NCI-H748 treated with DMSO at 0.1 percent for 48 hours (cell line): ENCODE results near the gene ZDHHC6.
"Not testable (repeated sequence)": the region's sequence is repeated elsewhere in the genome, so short reads cannot be mapped to it uniquely, and the experiment has no call there.

Experiments
- DNase-seq: peaks from one replicate; lab custom pipeline; 2025; lab: John Stamatoyannopoulos, UW

Gene ZDHHC6

GRCh38 chr10:112446055-112446854 is 459 bp downstream of the ZDHHC6 start:
- DNase-seq = no peak

- DNase-seq = no peak
Measured at GRCh38 chr10:112442063-112442462, 4.7 kb downstream of the ZDHHC6 start.

- no peak for DNase-seq
Measured at GRCh38 chr10:112441520-112441919, 5.2 kb downstream of the ZDHHC6 start.

- no peak for DNase-seq
Measured at GRCh38 chr10:112438356-112438755, 8.4 kb downstream of the ZDHHC6 start.

GRCh38 chr10:112434988-112435619 is 11.6 kb downstream of the ZDHHC6 start:
- DNase-seq = no peak

GRCh38 chr10:112433136-112433535 is 13.6 kb downstream of the ZDHHC6 start:
- no peak for DNase-seq

- DNase-seq = no peak
Measured at GRCh38 chr10:112429654-112430230, 17.0 kb downstream of the ZDHHC6 start.

GRCh38 chr10:112429147-112429546 is 17.6 kb downstream of the ZDHHC6 start:
- DNase-seq = no peak

- DNase-seq = no peak
Measured at GRCh38 chr10:112426111-112426510, 20.6 kb downstream of the ZDHHC6 start.

GRCh38 chr10:112424651-112425050 is 22.1 kb downstream of the ZDHHC6 start:
- no peak for DNase-seq

- no peak for DNase-seq
Measured at GRCh38 chr10:112421731-112422130, 25.0 kb downstream of the ZDHHC6 start.

- DNase-seq = no peak
Measured at GRCh38 chr10:112412696-112413095, 34.0 kb downstream of the ZDHHC6 start.

GRCh38 chr10:112409755-112410154 is 37.0 kb downstream of the ZDHHC6 start:
- no peak for DNase-seq

- DNase-seq = no peak
Measured at GRCh38 chr10:112409299-112409698, 37.4 kb downstream of the ZDHHC6 start.

GRCh38 chr10:112407696-112408095 is 39.0 kb downstream of the ZDHHC6 start:
- no peak for DNase-seq

GRCh38 chr10:112406806-112407205 is 39.9 kb downstream of the ZDHHC6 start:
- DNase-seq = not testable (repeated sequence)

GRCh38 chr10:112404617-112405016 is 42.1 kb downstream of the ZDHHC6 start:
- DNase-seq = no peak

- DNase-seq = no peak
Measured at GRCh38 chr10:112402917-112403316, 43.8 kb downstream of the ZDHHC6 start.

GRCh38 chr10:112397592-112397991 is 49.1 kb downstream of the ZDHHC6 start:
- no peak for DNase-seq

GRCh38 chr10:112395809-112396530 is 50.7 kb downstream of the ZDHHC6 start:
- no peak for DNase-seq

- DNase-seq = no peak
Measured at GRCh38 chr10:112394475-112394875, 52.2 kb downstream of the ZDHHC6 start.

- DNase-seq = no peak
Measured at GRCh38 chr10:112393827-112394226, 52.9 kb downstream of the ZDHHC6 start.

GRCh38 chr10:112393341-112393740 is 53.4 kb downstream of the ZDHHC6 start:
- no peak for DNase-seq
